ENCODE measurements around the gene ME3. TPM values are rescaled to one million over a fixed set of nuclear protein-coding genes. Genes with fewer than 3 reads are reported as not detected.

The ME3 gene
- total RNA-seq, 4 donors from 2014 or later: 1.9 to 18.3 (median 5.6) TPM

GRCh38 chr11:86575208-86575855 is 97.1 kb downstream of the ME3 start:
- no peak overlapping the region for H3K27ac ChIP-seq
- H3K4me3 ChIP-seq: no peak overlapping the region
- intact Hi-C loops (cut with DNase I): no loop called here
- H3K36me3 ChIP-seq: no peaks in the 10 kb centered on the region
- peaks cover 0 to 27% (median 9%) of the 10 kb centered on the region in 3 donors for H3K4me1 ChIP-seq
- no peaks in the 10 kb centered on the region for H3K9me3 ChIP-seq
- WGBS, 2 donors: 79 to 83% methylated on average over 7 of the region's 7 CpGs
- no peak for DNase-seq
- H3K27me3 ChIP-seq: peaks cover 0 to 37% (median 0%) of the 10 kb centered on the region in 4 donors
- no peak for TF ChIP-seq POLR2A (IDR thresholded peaks at IDR 0.05)
- TF ChIP-seq, protein P1, sequence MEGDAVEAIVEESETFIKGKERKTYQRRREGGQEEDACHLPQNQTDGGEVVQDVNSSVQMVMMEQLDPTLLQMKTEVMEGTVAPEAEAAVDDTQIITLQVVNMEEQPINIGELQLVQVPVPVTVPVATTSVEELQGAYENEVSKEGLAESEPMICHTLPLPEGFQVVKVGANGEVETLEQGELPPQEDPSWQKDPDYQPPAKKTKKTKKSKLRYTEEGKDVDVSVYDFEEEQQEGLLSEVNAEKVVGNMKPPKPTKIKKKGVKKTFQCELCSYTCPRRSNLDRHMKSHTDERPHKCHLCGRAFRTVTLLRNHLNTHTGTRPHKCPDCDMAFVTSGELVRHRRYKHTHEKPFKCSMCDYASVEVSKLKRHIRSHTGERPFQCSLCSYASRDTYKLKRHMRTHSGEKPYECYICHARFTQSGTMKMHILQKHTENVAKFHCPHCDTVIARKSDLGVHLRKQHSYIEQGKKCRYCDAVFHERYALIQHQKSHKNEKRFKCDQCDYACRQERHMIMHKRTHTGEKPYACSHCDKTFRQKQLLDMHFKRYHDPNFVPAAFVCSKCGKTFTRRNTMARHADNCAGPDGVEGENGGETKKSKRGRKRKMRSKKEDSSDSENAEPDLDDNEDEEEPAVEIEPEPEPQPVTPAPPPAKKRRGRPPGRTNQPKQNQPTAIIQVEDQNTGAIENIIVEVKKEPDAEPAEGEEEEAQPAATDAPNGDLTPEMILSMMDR (IDR thresholded peaks at IDR 0.05): no peak

DNA sequence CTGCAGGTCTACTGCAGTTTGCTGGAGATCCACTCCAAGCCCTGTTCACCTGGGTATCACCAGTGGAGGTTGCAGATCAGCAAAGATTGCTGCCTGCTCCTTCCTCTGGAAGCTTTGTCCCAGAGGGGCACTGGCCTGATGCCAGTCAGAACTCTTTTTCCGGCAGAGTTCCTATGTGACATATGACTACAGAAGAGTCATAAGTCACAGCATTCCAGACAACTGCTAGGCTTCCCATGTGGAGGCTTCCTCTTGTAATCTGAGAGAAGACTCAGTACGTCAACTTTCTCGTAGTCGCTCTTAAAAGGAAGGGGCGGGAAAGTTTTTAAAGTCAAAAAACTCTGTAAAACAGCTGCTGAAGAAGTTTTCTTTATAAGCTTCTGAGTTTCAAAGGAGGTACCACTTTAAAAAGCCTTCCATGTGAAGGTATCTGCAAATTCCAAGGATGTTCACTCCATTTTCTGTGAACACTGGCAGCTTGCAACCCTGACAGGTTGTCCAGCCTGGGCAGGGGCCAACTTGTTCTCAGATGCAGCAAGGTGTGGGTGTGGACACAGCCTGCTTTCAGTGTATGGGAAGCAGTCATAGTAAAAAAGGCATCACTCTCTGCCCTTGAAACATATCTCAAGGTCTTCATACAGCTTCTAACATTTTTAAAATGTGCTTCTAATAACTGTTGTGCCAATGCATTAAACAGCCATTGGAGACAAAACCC is 97.8 kb downstream of the ME3 start:
- intact Hi-C loops (cut with DNase I): no loop called here
- no peak overlapping the region for H3K27ac ChIP-seq
- no peaks in the 10 kb centered on the region for H3K36me3 ChIP-seq
- H3K27me3 ChIP-seq: peaks cover 0 to 42% (median 0%) of the 10 kb centered on the region in 4 donors
- no peak for DNase-seq
- 52 to 61% methylated on average over 5 of the region's 5 CpGs for WGBS, 2 donors
- no peak overlapping the region for H3K4me3 ChIP-seq
- H3K4me1 ChIP-seq: peaks cover 0 to 27% (median 9%) of the 10 kb centered on the region in 3 donors
- H3K9me3 ChIP-seq: no peaks in the 10 kb centered on the region
- no peak for TF ChIP-seq POLR2A (IDR thresholded peaks at IDR 0.05)
- TF ChIP-seq, protein P1 (IDR thresholded peaks at IDR 0.05): no peak

DNA sequence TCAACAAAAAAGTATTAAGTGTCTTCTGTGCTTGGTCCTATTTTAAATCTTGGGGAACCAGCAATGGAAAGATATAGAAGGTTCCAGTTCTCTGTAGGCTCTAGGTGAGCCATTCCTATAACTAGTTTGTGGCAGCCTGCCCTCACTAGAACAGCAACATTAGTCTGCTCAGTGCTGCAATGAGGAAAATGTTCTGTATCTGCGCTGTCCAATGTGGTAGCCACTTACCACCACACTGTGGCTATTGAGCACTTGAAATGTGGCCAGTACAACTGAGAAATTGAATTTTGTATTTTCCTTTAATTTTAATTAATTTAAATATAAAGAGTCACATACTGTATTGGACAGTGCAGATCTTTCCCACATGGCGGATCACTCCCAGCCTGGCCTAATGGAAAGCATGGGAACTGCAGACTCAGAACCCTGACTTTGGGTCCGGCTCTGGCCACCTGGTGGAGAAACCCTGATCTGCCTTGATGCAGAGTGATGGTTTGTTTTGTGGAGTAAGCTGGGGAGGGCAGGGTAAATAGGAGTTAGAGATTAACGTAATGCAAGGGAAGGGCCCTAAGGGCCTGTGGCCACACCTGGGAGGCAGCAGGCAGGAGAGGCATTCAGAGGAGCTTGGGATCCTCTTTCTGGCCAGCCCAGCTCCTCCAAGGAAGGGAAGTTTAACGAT is 101.0 kb downstream of the ME3 start:
- no peak overlapping the region for H3K27ac ChIP-seq
- no peak overlapping the region for H3K4me3 ChIP-seq
- no peaks in the 10 kb centered on the region for H3K36me3 ChIP-seq
- H3K9me3 ChIP-seq: no peaks in the 10 kb centered on the region
- peaks cover 0 to 12% (median 0%) of the 10 kb centered on the region in 3 donors for H3K4me1 ChIP-seq
- WGBS, 2 donors: 84 to 97% methylated on average over 4 to 5 of the region's 5 CpGs
- intact Hi-C loops (cut with DNase I): no loop called here
- no peak for DNase-seq
- TF ChIP-seq, protein P1 (IDR thresholded peaks at IDR 0.05): peak in 2 of 6 experiments; percentile 18 to 49
- no peak for TF ChIP-seq POLR2A (IDR thresholded peaks at IDR 0.05)
- H3K27me3 ChIP-seq: peaks cover 0 to 50% (median 0%) of the 10 kb centered on the region in 4 donors

DNA sequence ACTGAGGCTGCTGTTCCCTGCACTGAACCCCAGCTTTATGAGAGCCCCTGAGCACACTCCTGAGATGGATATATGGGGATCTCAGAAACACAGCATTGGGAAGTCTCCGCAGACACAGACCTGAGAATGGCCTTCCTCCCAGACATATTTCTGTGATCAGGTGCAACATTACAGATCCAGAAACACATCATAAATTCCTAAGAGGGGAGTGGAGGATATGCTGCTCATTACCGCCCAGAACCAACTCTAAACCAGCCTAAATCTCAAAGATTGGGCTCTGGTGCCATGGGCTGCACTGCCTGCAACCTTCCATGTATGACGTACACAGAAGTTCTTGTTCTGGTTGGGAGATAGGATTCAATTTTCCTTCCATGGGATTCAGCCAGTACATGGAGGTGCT is 102.0 kb downstream of the ME3 start:
- H3K27me3 ChIP-seq: peaks cover 0 to 51% (median 0%) of the 10 kb centered on the region in 4 donors
- DNase-seq: no peak
- no peak overlapping the region for H3K4me3 ChIP-seq
- no peaks in the 10 kb centered on the region for H3K36me3 ChIP-seq
- H3K4me1 ChIP-seq: peaks cover 0 to 12% (median 0%) of the 10 kb centered on the region in 3 donors
- intact Hi-C loops (cut with DNase I): no loop called here
- H3K27ac ChIP-seq: no peak overlapping the region
- TF ChIP-seq POLR2A (IDR thresholded peaks at IDR 0.05): no peak
- TF ChIP-seq, protein P1 (IDR thresholded peaks at IDR 0.05): no peak
- no peaks in the 10 kb centered on the region for H3K9me3 ChIP-seq
- 93 to 100% methylated on average over 2 to 3 of the region's 3 CpGs for WGBS, 2 donors

DNA sequence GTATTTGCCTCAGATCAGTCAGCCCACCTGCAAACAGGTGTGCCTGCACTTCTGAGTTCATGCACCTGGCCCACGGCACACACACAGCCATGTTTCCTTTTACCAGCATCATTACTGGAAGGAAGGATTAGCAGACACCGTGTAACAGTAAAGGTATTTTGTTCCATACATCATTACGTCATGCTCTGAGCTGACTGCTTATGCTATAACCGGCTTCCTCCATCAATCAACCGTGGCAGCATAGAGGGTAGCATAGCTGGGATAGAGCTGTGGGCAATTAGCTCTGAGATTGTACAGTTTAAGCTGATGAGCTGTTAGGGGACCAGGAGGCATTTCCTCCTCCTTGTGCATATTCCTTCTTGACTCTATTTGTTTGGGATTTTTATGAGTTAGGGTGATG is 102.4 kb downstream of the ME3 start:
- TF ChIP-seq, protein P1 (IDR thresholded peaks at IDR 0.05): no peak
- no peak for TF ChIP-seq POLR2A (IDR thresholded peaks at IDR 0.05)
- intact Hi-C loops (cut with DNase I): no loop called here

More for the DNA sequence above, 102.4 kb downstream of the ME3 start:
- H3K4me3 ChIP-seq: no peak overlapping the region
- 36 to 68% methylated on average over 5 of the region's 5 CpGs for WGBS, 2 donors
- DNase-seq: no peak
- peaks cover 0 to 12% (median 0%) of the 10 kb centered on the region in 3 donors for H3K4me1 ChIP-seq
- peaks cover 0 to 50% (median 0%) of the 10 kb centered on the region in 4 donors for H3K27me3 ChIP-seq
- no peaks in the 10 kb centered on the region for H3K9me3 ChIP-seq
- no peak overlapping the region for H3K27ac ChIP-seq
- no peaks in the 10 kb centered on the region for H3K36me3 ChIP-seq
